NCI-H128 (cell line): ENCODE measurements around the gene SLC9A2.

ENCODE experiments used
- DNase-seq: peaks from one replicate; lab custom pipeline; 2025; ENCODE audit not compliant: unreplicated experiment; lab: John Stamatoyannopoulos, UW

SLC9A2 gene, protein sequence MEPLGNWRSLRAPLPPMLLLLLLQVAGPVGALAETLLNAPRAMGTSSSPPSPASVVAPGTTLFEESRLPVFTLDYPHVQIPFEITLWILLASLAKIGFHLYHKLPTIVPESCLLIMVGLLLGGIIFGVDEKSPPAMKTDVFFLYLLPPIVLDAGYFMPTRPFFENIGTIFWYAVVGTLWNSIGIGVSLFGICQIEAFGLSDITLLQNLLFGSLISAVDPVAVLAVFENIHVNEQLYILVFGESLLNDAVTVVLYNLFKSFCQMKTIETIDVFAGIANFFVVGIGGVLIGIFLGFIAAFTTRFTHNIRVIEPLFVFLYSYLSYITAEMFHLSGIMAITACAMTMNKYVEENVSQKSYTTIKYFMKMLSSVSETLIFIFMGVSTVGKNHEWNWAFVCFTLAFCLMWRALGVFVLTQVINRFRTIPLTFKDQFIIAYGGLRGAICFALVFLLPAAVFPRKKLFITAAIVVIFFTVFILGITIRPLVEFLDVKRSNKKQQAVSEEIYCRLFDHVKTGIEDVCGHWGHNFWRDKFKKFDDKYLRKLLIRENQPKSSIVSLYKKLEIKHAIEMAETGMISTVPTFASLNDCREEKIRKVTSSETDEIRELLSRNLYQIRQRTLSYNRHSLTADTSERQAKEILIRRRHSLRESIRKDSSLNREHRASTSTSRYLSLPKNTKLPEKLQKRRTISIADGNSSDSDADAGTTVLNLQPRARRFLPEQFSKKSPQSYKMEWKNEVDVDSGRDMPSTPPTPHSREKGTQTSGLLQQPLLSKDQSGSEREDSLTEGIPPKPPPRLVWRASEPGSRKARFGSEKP

DNA sequence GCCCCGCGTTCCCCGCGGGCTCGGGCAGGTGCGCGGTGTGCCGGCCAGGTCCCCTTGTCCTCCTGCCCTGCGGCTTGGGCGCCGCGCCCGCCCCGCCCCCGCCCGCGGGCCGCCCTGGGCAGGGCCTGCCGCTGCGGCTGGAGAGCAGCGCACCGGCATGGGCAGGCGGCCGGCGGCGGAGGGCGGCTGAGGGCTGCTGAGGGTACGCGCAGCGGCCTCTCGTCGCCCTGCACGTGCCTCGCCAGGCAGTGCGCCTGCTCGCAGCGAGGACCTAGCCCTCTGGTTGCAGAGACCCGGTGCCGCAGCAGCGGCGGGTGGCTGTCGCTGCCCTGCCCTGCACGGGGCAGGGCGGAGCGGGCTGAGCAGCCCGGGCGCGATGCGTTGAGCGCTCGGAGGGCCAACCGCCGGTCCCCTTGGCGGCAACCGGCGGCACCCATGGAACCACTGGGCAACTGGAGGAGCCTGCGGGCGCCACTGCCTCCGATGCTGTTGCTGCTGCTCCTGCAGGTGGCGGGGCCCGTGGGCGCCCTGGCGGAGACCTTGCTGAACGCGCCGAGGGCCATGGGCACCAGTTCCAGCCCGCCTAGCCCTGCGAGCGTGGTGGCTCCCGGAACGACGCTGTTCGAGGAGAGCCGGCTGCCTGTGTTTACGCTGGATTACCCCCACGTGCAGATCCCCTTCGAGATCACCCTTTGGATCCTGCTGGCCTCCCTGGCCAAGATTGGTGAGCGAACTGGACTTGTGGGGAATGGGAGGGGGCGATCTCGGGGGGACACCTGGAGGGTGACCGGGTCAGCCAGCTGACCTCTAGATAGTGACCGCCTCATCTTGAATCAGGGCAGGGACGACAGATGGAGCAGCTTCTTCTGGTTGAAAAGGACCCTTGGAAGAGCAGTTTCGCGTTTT, at the start of gene SLC9A2:
Gene SLC9A2 (plus strand): TSS at position 140 of the 906 bp plus-strand sequence. CDS start 296 bp downstream, at position 436.
- DNase-seq: no peak

DNA sequence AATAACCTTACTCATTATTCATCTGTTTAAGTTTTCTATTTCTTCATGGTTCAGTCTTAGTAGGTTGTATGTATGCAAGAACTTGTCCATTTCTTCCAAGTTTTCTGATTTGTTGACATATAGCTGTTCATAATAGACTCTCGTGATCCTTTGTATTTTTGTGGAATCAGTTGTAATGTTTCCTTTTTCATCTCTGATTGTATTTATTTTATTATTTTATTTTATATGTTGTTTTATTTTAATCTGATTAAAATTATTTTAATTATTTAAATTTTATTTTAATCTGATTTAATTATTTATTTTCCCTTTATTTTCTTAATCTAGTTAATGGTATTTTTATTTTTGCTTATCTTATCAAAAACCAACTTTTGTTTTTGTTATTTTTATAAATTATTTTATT, 43.5 kb upstream of the SLC9A2 start:
- DNase-seq: no peak

DNA sequence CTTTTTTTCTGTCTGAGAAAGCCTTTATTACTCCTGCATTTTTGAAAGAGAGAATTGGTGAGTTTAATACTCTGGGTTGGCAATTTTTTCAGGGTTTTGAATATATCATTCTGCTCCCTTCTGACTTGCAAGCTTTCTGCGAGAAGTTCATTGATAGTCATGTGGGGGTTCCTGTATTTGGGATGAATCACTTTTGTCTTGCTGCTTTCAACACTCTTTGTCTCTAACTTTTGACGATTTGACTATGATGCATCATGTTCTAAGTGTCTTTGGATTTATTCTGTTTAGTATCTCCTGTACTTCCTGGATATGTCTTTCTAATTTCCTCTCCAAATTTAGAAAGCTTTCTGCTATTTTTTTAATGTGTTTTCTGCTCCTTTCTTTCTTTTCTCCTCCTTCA, 41.0 kb upstream of the SLC9A2 start:
- DNase-seq: no peak

DNA sequence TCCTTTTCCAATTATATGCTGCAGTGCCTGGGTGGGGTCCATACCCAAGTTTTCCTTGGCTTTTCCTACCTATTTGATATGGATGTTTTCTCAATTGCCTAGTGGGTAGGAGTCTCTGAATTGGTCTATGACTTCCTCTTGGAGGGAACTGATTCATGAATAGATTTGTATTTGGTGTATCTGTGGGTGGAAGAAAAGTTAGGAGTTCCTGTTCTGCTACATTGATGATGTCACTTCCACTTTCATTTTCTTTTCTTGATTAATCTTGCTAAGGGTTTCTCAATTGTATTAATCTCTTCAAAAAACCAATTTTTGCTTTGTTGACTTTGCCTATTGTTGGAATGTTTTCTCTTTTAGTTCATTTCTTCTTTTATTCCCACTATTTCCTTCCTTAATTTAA, 37.4 kb upstream of the SLC9A2 start:
- DNase-seq: no peak

DNA sequence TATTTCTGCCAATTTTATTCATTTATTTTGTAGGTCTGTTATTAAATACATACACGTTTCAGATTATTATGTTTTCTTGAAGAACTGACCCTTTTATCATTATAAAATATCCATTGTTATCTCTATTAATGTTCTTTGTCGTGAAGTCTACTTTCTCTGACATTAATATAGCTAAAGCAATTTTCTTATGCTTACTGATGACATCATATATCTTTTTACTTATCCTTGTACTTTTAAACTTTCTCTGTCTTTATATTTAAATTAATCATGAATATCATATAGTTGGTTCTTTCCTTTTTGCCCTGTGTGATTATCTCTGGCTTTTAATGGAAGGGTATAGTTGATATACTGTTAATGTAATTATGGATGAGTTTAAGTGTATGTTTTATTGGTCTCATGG, 36.5 kb upstream of the SLC9A2 start:
- DNase-seq: no peak

DNA sequence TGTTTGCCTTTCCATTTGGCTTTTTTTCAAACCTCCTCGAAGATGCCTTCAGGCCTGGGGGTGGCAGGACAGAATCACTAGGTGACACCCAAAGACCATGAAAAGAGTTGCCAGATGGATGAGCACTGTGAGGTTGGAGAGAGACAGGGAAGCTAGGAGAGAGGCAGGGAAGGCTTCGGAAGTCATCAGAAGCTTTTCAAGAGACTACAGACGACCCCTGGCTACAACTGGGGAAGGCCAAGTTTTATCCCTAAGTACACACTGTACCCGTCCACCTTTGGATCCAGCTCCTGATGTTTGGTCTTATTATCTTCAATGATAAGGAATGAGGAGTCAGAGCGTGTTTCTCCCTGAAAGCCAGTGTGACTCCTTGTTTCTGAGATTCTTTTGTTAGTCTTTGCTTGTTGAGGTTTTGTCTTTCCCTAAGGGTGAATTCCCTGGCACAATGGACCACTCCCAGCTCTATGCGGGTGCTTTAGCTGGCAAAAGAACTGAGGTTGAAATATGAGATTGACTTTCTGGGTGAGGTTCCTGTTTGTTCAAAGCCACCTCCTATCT, 33.4 kb upstream of the SLC9A2 start:
- DNase-seq: no peak

DNA sequence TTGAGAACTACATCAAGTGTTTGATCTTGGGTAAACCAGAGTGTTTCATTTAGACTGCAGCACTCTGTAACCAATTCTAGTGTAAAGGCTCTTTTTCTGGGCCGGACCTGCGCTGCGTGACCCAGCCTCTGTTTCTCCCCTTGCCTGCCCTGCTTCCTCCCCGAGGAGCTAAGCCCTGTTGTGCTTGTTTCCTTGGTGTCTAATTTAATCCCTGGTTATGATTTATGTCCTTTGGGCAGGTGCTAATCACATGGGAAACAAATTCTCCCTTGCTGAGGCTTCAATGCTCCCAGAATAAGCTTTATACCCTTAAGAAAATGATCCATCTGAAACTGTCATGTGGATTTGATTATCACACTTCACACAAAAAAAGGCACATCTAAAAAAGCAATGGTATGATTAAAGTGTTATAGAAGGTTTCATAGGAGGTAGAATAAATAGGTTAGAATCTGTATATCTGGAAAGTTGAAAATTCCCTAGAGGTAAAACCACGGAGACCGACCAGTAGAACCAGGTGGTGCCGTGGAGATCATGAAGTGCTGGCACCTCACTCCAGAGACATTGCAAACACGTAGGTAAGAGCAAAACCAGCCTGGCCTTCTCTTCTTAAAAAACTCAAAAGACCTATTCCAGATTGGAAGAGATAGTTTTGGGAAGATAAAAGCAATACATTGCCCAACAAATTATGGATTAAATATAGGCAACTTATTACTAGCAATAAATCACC, 31.0 kb upstream of the SLC9A2 start:
- DNase-seq: no peak

DNA sequence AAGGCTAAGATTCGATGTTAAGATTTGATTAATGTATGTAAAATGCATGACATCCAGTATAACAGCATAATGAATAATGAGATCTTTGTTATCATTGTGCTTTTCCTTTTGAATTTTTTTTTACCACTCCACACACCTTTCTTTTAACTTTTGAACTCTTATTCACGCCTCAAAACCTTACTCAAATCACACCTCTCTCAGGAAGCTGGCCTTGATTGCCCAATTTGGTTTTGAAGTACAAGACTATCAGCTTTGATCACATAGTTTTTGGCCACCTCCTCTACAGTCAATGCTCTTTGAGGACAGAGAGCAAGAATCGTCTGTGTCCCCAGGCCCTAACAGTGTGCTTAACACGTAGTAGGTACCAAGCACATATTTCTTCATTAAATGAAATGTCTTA, 29.9 kb upstream of the SLC9A2 start:
- DNase-seq: no peak

DNA sequence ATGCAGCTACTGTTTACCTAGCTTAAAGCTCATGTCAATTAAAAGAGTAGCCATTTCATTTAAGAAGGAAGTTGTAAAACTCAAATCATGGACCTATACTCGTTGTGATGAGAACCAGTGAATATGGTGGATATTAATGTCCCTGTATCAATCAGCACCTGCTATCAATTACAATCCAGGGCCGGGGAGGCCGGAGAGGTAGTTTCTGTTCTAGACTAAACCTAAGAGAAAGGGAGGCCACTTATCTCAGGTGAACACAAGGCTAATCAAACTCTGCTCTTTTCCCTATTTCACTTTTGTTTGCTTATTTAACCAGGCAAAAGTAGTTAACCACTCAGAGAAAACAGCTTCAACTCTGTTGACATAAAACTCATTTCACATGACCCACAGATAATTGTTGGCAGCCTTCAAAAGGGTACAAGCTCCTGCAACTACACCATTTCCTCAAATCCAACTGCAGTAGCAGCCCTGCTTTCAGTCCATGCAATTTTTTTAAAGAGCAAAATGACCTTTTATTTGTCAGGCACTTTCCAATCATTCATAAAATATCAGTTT, 27.8 kb upstream of the SLC9A2 start:
- DNase-seq: no peak

DNA sequence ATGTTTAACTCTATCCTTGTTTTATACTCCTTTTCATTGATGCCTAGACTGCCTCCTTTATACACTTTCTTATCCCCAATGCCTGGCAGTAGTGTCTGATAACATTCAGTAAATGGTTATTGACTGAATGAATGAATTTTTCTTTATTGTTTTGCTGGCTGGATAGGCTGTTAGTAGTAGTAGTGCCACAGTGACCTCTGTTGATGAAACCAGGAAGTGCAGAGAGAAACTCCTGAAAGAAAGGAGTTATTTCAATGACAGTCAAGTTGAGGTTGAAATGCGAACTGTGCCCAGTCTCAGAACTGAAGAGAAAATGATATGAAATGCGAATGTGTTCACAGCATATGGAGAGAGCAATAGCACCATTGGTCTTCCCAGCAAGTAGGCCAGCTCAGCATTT, 26.8 kb upstream of the SLC9A2 start:
- no peak for DNase-seq

DNA sequence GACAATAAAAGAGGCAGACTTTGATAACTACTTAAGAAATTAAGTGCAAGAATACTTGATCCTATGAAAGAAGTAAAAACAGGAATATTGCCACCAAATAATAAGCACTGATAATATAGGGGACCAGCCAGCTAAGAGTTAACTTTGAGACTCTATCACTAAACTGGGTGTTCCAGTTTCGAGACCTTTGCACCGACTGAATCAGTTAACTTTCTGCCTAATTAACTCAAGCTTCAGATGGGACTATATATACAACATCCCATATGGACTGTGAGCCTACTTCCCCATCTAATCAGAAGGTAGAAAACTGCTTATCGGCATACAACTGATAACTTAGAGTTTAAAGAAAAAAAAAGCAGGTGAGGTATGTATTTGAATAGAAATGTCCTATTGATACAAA, 25.8 kb upstream of the SLC9A2 start:
- no peak for DNase-seq

DNA sequence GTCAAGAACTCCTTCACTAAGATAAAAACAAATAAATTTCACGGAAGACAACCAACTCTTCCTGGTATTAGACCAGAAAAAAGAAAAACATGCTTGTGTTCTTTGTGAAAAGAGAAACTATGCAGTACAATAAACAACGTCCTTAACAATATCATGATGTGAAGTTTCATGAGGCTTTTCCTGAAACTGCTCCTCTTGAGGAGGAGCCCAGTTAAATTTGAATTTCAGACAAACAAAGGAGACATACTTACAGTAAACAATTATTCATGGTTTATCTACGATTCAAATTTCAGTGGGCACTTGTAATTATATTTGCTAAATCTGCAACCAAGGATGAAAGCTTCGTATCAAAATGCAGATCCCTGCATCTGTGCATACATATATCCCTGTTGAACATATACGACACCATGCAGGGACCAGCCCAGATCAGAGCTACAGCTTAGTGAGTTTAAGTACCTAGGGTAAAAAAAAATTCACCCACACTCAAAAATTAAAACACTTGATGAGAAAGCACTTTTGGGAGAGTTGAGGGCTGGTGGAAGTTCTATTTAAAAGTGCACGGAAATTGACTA, 24.8 kb upstream of the SLC9A2 start:
- no peak for DNase-seq

DNA sequence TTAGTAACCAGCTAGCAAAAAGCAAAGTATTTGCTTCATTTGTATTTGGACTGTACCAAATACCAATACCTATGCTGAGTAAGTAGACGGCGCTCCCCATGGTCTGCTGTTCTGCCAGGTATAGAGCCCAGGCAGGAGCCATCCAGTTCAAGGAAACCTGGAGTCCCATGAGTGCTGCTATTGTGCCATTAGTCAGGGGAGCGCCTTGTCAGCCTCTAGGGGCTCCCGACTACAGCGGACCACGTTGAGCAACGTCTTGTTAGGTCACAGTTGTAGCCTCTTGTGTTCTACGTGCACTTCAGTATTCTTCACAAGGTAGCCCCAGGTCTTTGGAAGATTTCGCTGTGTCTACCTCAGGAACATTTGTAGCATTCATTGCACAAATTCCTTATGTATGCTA, 21.6 kb upstream of the SLC9A2 start:
- no peak for DNase-seq

DNA sequence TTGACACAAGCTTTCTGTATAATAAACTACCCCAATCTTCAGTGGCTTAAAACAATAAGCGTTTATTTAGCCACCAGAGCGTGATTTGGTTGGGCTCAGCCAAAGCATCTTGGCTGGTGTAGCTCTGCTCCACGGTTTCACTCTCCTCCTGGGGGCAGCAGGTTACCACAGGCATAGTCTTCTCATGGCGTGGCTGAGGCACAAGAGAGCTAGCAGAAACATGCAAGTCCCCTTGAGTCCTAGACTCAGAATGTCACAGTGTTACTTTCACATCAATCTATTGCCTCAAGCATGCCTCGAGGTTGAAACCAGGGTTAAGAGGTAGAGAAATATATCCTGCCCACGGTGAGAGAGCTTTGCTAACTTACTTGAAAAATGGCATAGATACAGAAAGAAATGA, 19.9 kb upstream of the SLC9A2 start:
- no peak for DNase-seq

DNA sequence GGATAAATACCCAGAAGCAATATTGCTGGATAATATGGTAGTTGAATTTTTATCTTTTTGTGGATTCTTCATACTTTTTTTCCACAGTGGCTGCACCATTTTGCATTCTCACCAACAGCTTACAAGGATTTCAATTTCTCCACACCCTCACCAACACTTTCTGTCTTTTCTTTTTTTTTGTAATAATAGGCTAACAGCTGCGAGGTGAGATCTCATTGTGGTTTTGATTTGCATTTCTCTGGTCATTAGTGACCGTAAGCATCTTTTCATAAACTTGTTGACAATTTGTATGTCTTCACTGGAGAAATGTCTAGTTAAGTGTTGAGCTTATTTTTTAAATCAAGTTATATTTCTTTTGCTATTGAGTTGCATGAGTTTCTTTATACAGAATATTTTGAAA, 17.6 kb upstream of the SLC9A2 start:
- DNase-seq: no peak

DNA sequence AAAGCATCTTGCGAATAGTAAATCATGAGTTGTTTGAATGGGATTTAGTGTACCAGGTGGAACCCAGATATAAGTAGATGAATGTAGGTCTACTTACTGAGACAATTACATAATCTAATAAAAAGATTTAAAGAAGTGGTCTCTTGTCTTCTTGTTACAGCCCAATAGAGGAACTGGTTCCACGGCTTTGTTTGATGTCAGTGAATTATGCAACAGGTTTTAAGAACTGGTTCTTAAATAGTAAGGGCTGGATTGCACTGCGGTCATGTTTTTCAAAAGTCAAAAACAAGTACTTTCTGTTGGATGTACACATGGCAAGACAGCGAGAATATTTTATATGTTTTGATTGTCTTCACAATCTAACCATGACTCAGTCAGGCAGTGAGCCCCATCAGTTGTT, 15.4 kb upstream of the SLC9A2 start:
- no peak for DNase-seq

DNA sequence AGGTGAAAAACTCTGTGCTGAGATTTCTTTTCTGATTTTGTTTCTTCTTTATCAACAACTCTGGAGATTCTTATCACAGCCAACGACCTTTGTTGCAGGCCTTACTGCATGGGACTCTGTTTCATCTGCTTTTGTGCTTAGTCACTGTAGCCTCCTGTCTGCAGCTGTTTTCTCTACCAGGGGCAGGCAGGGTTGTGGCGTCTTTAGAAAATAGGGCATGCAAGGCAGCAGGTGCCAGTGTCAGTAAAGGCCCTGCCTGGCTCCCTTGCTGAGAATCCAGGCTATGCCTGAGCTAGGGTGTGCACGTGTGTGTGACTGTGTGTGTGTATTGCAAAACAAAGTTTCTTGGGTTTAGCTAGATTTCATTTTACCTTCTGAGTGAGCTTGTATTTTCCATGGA, 14.6 kb upstream of the SLC9A2 start:
- DNase-seq: no peak

DNA sequence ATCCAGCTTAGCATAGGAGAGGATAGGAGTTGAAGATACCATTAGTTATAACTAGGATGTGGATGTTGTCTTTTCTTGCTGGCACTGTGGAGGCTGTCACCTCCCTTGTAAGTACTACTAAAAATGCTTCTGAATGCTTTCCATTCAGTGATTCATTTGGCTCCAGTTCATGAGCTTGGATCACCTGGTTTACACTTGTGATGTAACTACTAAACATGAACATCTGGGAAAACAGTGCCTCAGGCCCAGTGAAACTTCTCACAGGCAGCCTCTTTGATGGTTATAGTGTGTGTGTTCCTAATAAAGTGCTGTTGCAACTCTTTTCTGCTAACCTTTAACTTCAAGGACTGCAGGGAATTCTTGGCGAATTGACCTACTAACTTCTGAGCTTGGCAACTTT, 13.0 kb upstream of the SLC9A2 start:
- no peak for DNase-seq

DNA sequence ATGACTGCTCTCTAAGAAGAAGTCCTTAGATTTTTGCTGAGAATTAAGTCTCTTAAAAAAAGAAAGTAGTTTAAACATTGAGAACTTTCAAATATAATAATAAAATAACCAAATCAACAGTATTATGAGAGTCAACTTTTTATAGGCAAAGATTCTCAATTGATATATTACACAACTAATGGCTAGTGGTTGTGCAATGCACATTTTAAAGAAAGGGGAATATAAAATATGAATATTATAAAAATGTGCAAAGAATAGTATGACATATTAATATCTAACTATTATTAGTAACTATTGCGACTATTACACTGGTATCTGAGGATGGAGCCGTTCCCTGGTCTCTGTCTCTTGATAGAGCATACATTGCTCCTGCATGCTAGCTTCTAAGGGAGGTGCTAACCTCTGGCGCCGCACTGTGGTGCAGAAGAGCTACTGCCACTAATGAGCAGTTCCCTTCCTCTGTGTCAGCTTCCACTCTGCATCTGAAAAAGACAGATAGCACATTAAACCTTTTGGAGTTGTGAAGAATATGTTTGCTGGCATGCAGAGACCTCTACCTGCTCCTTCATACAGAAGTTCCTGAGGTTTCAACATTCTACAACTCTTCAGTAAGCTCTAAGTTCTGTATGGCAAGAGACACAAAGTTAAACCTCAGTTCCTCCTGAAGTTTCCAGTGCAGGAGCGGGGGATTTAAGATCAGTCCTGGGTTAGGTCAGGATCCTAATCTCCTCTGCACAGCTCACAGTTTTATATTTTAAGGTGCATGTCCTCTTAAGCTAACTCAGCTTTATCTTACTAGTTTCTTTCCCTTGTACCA, 3.5 kb upstream of the SLC9A2 start:
- DNase-seq: peak; percentile 22
